ENCODE results near the gene DGKD.

Gene DGKD

GRCh38 chr2:233476651-233477547 lies 122.6 kb downstream of the DGKD start:
- Histone ChIP-seq H3K4me1 (ENCODE audit: insufficient read depth, low read length, poor library complexity, severe bottlenecking) (no peaks in the 10 kb centered on the region), H3K79me2 (ENCODE audit: insufficient read depth, low read length) (no peaks in the 10 kb centered on the region), H2AFZ (ENCODE audit: low read length) (no peak overlapping the region), H3F3A (ENCODE audit: low read depth) (no peaks in the 10 kb centered on the region), H3K27me3 (ENCODE audit: insufficient read depth, low read length, poor library complexity, severe bottlenecking) (no peaks in the 10 kb centered on the region), H3K36me3 (ENCODE audit: insufficient read depth, low read length) (peaks cover 7% of the 10 kb centered on the region; the same call in 1 of the 2 replicates), H4K20me1 (ENCODE audit: insufficient read depth, low read length, poor library complexity, severe bottlenecking) (no peaks in the 10 kb centered on the region), H3K9ac (ENCODE audit: low read depth, low read length, poor library complexity, severe bottlenecking) (no peak overlapping the region), H3K9me3 (ENCODE audit: insufficient read depth, low read depth, low read length) (no peaks in the 10 kb centered on the region), H3K9me2 (replicated peaks; ENCODE audit: low read depth, low read length) (no peaks in the 10 kb centered on the region), H3K4me2 (ENCODE audit: low read depth, low read length, poor library complexity, severe bottlenecking) (no peak overlapping the region), H3K4me3 (ENCODE audit: low read length, poor library complexity, severe bottlenecking) (no peak overlapping the region)
- no peak for TF ChIP-seq CTCF (conservative IDR thresholded peaks at IDR 0.05; ENCODE audit: low read length)
- TF ChIP-seq EZH2phosphoT487 (IDR thresholded peaks at IDR 0.05; ENCODE audit: borderline replicate concordance) = no peak

- no peak for TF ChIP-seq CTCF (conservative IDR thresholded peaks at IDR 0.05; ENCODE audit: low read length)
- TF ChIP-seq EZH2phosphoT487 (IDR thresholded peaks at IDR 0.05; ENCODE audit: borderline replicate concordance) = no peak
- Histone ChIP-seq H3K9me3 (ENCODE audit: insufficient read depth, low read depth, low read length) (no peaks in the 10 kb centered on the region), H3K4me2 (ENCODE audit: low read depth, low read length, poor library complexity, severe bottlenecking) (no peak overlapping the region), H2AFZ (ENCODE audit: low read length) (no peak overlapping the region), H3K9me2 (replicated peaks; ENCODE audit: low read depth, low read length) (no peaks in the 10 kb centered on the region), H3K36me3 (ENCODE audit: insufficient read depth, low read length) (no peaks in the 10 kb centered on the region), H3K4me1 (ENCODE audit: insufficient read depth, low read length, poor library complexity, severe bottlenecking) (no peaks in the 10 kb centered on the region), H4K20me1 (ENCODE audit: insufficient read depth, low read length, poor library complexity, severe bottlenecking) (no peaks in the 10 kb centered on the region), H3K9ac (ENCODE audit: low read depth, low read length, poor library complexity, severe bottlenecking) (no peak overlapping the region), H3K79me2 (ENCODE audit: insufficient read depth, low read length) (no peaks in the 10 kb centered on the region), H3K27me3 (ENCODE audit: insufficient read depth, low read length, poor library complexity, severe bottlenecking) (no peaks in the 10 kb centered on the region), H3F3A (ENCODE audit: low read depth) (no peaks in the 10 kb centered on the region), H3K4me3 (ENCODE audit: low read length, poor library complexity, severe bottlenecking) (no peak overlapping the region)
These were observed 123.5 kb downstream of the DGKD start for GRCh38 chr2:233477548-233478433.

- H3K27me3 ChIP-seq (ENCODE audit: insufficient read depth, low read length, poor library complexity, severe bottlenecking) = no peaks in the 10 kb centered on the region
- H2AFZ ChIP-seq (ENCODE audit: low read length) = no peak overlapping the region
- H3K9me2 ChIP-seq (replicated peaks; ENCODE audit: low read depth, low read length) = no peaks in the 10 kb centered on the region
- H3K36me3 ChIP-seq (ENCODE audit: insufficient read depth, low read length) = no peaks in the 10 kb centered on the region
- no peak overlapping the region for H3K9ac ChIP-seq (ENCODE audit: low read depth, low read length, poor library complexity, severe bottlenecking)
- no peak overlapping the region for H3K4me3 ChIP-seq (ENCODE audit: low read length, poor library complexity, severe bottlenecking)
- H3K79me2 ChIP-seq (ENCODE audit: insufficient read depth, low read length) = no peaks in the 10 kb centered on the region
- H3K4me2 ChIP-seq (ENCODE audit: low read depth, low read length, poor library complexity, severe bottlenecking) = no peak overlapping the region
- no peaks in the 10 kb centered on the region for H3K9me3 ChIP-seq (ENCODE audit: insufficient read depth, low read depth, low read length)
- no peaks in the 10 kb centered on the region for H3F3A ChIP-seq (ENCODE audit: low read depth)
- H3K4me1 ChIP-seq (ENCODE audit: insufficient read depth, low read length, poor library complexity, severe bottlenecking) = no peaks in the 10 kb centered on the region
- TF ChIP-seq CTCF (conservative IDR thresholded peaks at IDR 0.05; ENCODE audit: low read length) = no peak
- no peak for TF ChIP-seq EZH2phosphoT487 (IDR thresholded peaks at IDR 0.05; ENCODE audit: borderline replicate concordance)
- H4K20me1 ChIP-seq (ENCODE audit: insufficient read depth, low read length, poor library complexity, severe bottlenecking) = no peaks in the 10 kb centered on the region
These were observed 125.6 kb downstream of the DGKD start for GRCh38 chr2:233479616-233480489.

Measured in Loucy (cell line).